OCI-LY3 (cell line): ENCODE results near the gene SAFB2.

ENCODE experiments used
- CTCF ChIP-seq: fragments of 200-600, 300-600 bp; sonication (generic); IDR thresholded peaks from 2 replicates; pipeline ENCODE4 v1.5.1; 2014; ENCODE audit warnings: antibody characterized with exemption, low read length, low read depth
- EZH2phosphoT487 ChIP-seq: fragments of 200-600 bp; shearing (Covaris generic); IDR thresholded peaks from 2 replicates; pipeline ENCODE4 v1.6.1; 2018; ENCODE audit warnings: antibody characterized with exemption, mixed run types, low read depth

GRCh38 chr19:5671600-5671999, 49.0 kb upstream of the SAFB2 start:
- TF ChIP-seq CTCF, result no peak
- no peak for TF ChIP-seq EZH2phosphoT487
